ENCODE results near the gene IGF2.

IGF2 gene

GRCh38 chr11:2139123-2139521 is at the start of gene IGF2:
IGF2 (minus strand) TSS chr11:2139389; CDS start chr11:2135523, 3,866 bp downstream.
- intact Hi-C loops (cut with DNase I; ENCODE audit: low total_unique reads) = no loop called here
- peak within 1 kb of the TSS; percentile 37 to 41 for H3K4me3 ChIP-seq
- H3K9me3 ChIP-seq = no peaks in the 10 kb centered on the region
- H3K27ac ChIP-seq = no peak within 1 kb of the TSS
- peaks cover 0 to 98% of the 10 kb centered on the region in 2 donors for H3K27me3 ChIP-seq
- H3K36me3 ChIP-seq = no peaks in the 10 kb centered on the region
- TF ChIP-seq CTCF (IDR thresholded peaks at IDR 0.05) = no peak
- no peak for DNase-seq
- H3K4me1 ChIP-seq = peaks cover 0 to 47% (median 25%) of the 10 kb centered on the region in 4 donors

GRCh38 chr11:2188745-2189144 is 49.6 kb upstream of the IGF2 start:
- Histone ChIP-seq H3K27ac (no peak overlapping the region), H3K9me3 (no peaks in the 10 kb centered on the region), H3K4me1 (no peaks in the 10 kb centered on the region), H3K36me3 (no peaks in the 10 kb centered on the region), H3K27me3 (peaks cover 0 to 92% of the 10 kb centered on the region in 2 donors), H3K4me3 (no peak overlapping the region)
- TF ChIP-seq CTCF (IDR thresholded peaks at IDR 0.05) = no peak
- no peak for DNase-seq
- intact Hi-C loops (cut with DNase I; ENCODE audit: low total_unique reads) = no loop called here

GRCh38 chr11:2187280-2187707 is 48.1 kb upstream of the IGF2 start:
- intact Hi-C loops (cut with DNase I; ENCODE audit: low total_unique reads) = no loop called here
- Histone ChIP-seq H3K36me3 (no peaks in the 10 kb centered on the region), H3K4me1 (no peaks in the 10 kb centered on the region), H3K27me3 (peaks cover 0 to 86% of the 10 kb centered on the region in 2 donors), H3K27ac (no peak overlapping the region), H3K9me3 (no peaks in the 10 kb centered on the region), H3K4me3 (no peak overlapping the region)
- TF ChIP-seq CTCF (IDR thresholded peaks at IDR 0.05) = no peak
- DNase-seq = no peak

- Histone ChIP-seq H3K36me3 (no peaks in the 10 kb centered on the region), H3K27ac (no peak overlapping the region), H3K4me3 (no peak overlapping the region), H3K9me3 (no peaks in the 10 kb centered on the region), H3K27me3 (peaks cover 0 to 86% of the 10 kb centered on the region in 2 donors), H3K4me1 (no peaks in the 10 kb centered on the region)
- TF ChIP-seq CTCF (IDR thresholded peaks at IDR 0.05) = peak; percentile 13 to 26
- no peak for DNase-seq
- intact Hi-C loops (cut with DNase I; ENCODE audit: low total_unique reads) = no loop called here
These were observed 47.6 kb upstream of the IGF2 start for GRCh38 chr11:2186669-2187279.

GRCh38 chr11:2185324-2186085 is 46.3 kb upstream of the IGF2 start:
- H3K4me1 ChIP-seq = no peaks in the 10 kb centered on the region
- TF ChIP-seq CTCF (IDR thresholded peaks at IDR 0.05) = no peak
- no peaks in the 10 kb centered on the region for H3K9me3 ChIP-seq
- DNase-seq = no peak
- peaks cover 0 to 85% of the 10 kb centered on the region in 2 donors for H3K27me3 ChIP-seq
- no peaks in the 10 kb centered on the region for H3K36me3 ChIP-seq
- intact Hi-C loops (cut with DNase I; ENCODE audit: low total_unique reads) = no loop called here
- H3K4me3 ChIP-seq = no peak overlapping the region
- H3K27ac ChIP-seq = no peak overlapping the region
